ENCODE data around the gene LDB2. TPM values are rescaled to one million over a fixed set of nuclear protein-coding genes. Genes with fewer than 3 reads are reported as not detected.

Gene LDB2
- total and polyA plus RNA-seq, 2 donors (not counting 1 experiment from before 2014, with no cell fraction given): not detected

DNA sequence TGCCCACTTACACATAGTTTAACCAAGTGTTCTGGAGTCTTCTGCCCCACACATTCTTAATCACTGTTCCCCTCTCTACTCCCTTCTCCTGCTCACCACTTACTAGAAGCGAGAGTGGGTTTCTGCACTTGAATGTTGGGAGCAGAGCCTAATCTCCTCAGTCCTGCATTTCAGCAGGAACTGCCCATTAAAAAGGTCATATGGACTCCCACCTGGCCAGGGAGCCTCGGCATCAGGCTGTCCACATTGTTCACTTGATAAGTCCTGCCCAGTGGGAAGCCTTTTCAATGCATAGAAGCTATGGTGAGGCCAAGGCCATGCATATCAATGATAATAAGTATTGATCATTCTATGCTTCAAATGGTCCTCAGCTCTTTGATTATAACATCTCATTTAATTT, 144.3 kb downstream of the LDB2 start:
- POLR2A ChIA-PET: no interaction called here
- ATAC-seq (ENCODE audit: low read depth) (no peak), DNase-seq (no peak)
- Histone ChIP-seq H3K79me2 (ENCODE audit: control insufficient read depth, insufficient read depth, low read length) (no peaks in the 10 kb centered on the region), H3K27ac (ENCODE audit: low read length in 2 of 2) (no peak overlapping the region), H3K9ac (ENCODE audit: low read length) (no peak overlapping the region), H4K20me1 (ENCODE audit: control insufficient read depth, insufficient read depth, low read length, poor library complexity, severe bottlenecking) (no peaks in the 10 kb centered on the region), H2AFZ (ENCODE audit: insufficient read depth, low read depth, low read length, poor library complexity, severe bottlenecking) (no peak overlapping the region), H3K27me3 (replicated peaks in 1 of 4; ENCODE audit: control extremely low read depth in 1 of 4, control insufficient read depth in 3 of 4, insufficient read depth in 4 of 4, low read length in 3 of 4) (no peaks in the 10 kb centered on the region), H3K4me3 (ENCODE audit: control extremely low read depth in 1 of 5, extremely low read depth in 1 of 5, insufficient read depth in 1 of 5, low read depth in 2 of 5, low read length in 4 of 5) (no peak overlapping the region), H3K36me3 (replicated peaks in 1 of 2; ENCODE audit: control extremely low read depth in 1 of 2, control insufficient read depth in 1 of 2, extremely low read depth in 1 of 2, insufficient read depth in 2 of 2, low read length in 1 of 2) (no peaks in the 10 kb centered on the region), H3K4me1 (ENCODE audit: control insufficient read depth in 2 of 2, insufficient read depth in 2 of 2, low read length in 2 of 2) (no peaks in the 10 kb centered on the region), H3K9me3 (ENCODE audit: control extremely low read depth in 1 of 3, control insufficient read depth in 2 of 3, insufficient read depth in 1 of 3, low read length in 2 of 3) (peaks cover 0 to 2% (median 0%) of the 10 kb centered on the region in 3 donors), H3K4me2 (replicated peaks; ENCODE audit: low read depth, low read length, poor library complexity, severe bottlenecking) (no peak overlapping the region)
- H3K4me3 Mint-ChIP-seq: no peak overlapping the region
- CTCF ChIA-PET: no interaction called here
- no peaks in the 10 kb centered on the region for H3K4me1 Mint-ChIP-seq
- no peaks in the 10 kb centered on the region for H3K9me3 Mint-ChIP-seq (ENCODE audit: insufficient read depth)
- 75% methylated on average over 2 of the region's 2 CpGs for WGBS (ENCODE audit: insufficient coverage)
- H3K27me3 Mint-ChIP-seq: no peaks in the 10 kb centered on the region
- intact Hi-C loops (cut with micrococcal nuclease): no loop called here
- no peak overlapping the region for H3K27ac Mint-ChIP-seq
- TF ChIP-seq, protein P1, sequence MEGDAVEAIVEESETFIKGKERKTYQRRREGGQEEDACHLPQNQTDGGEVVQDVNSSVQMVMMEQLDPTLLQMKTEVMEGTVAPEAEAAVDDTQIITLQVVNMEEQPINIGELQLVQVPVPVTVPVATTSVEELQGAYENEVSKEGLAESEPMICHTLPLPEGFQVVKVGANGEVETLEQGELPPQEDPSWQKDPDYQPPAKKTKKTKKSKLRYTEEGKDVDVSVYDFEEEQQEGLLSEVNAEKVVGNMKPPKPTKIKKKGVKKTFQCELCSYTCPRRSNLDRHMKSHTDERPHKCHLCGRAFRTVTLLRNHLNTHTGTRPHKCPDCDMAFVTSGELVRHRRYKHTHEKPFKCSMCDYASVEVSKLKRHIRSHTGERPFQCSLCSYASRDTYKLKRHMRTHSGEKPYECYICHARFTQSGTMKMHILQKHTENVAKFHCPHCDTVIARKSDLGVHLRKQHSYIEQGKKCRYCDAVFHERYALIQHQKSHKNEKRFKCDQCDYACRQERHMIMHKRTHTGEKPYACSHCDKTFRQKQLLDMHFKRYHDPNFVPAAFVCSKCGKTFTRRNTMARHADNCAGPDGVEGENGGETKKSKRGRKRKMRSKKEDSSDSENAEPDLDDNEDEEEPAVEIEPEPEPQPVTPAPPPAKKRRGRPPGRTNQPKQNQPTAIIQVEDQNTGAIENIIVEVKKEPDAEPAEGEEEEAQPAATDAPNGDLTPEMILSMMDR (IDR thresholded peaks at IDR 0.05): no peak
- TF ChIP-seq EZH2 (IDR thresholded peaks at IDR 0.05; ENCODE audit: borderline replicate concordance, insufficient read depth, low read depth, low read length, poor library complexity, severe bottlenecking): no peak

DNA sequence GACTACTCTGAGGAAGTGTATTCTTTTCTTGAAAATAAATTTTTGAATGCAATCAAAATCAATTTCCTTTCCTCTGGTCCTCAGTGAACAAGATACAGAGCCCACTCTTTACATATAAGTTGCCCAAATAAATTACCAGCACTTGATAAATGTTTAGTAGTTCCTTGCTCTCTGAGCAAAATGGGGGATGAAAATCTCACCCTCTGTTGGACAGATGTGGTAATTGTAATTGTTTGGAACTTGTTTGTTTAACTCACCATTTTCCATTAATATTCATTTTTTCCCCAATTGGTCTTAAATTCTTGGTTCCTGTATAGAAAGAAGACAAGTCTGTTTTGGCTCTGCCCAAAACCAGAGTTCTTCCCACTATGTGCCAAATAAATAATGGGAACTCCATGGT, 146.3 kb downstream of the LDB2 start:
- Mint-ChIP-seq H3K4me3 (no peak overlapping the region), H3K9me3 (ENCODE audit: insufficient read depth) (no peaks in the 10 kb centered on the region), H3K4me1 (no peaks in the 10 kb centered on the region), H3K27ac (no peak overlapping the region), H3K27me3 (no peaks in the 10 kb centered on the region)
- no peaks in the 10 kb centered on the region for H3K27me3 ChIP-seq (replicated peaks in 1 of 4; ENCODE audit: control extremely low read depth in 1 of 4, control insufficient read depth in 3 of 4, insufficient read depth in 4 of 4, low read length in 3 of 4)
- H3K4me1 ChIP-seq (ENCODE audit: control insufficient read depth in 2 of 2, insufficient read depth in 2 of 2, low read length in 2 of 2): no peaks in the 10 kb centered on the region
- no peak overlapping the region for H3K27ac ChIP-seq (ENCODE audit: low read length in 2 of 2)
- no peak overlapping the region for H3K4me2 ChIP-seq (replicated peaks; ENCODE audit: low read depth, low read length, poor library complexity, severe bottlenecking)
- H3K9me3 ChIP-seq (ENCODE audit: control extremely low read depth in 1 of 3, control insufficient read depth in 2 of 3, insufficient read depth in 1 of 3, low read length in 2 of 3): peaks cover 0 to 2% (median 0%) of the 10 kb centered on the region in 3 donors
- ChIA-PET CTCF (no interaction called here), POLR2A (no interaction called here)
- no peaks in the 10 kb centered on the region for H4K20me1 ChIP-seq (ENCODE audit: control insufficient read depth, insufficient read depth, low read length, poor library complexity, severe bottlenecking)
- H3K9ac ChIP-seq (ENCODE audit: low read length): no peak overlapping the region
- no peak for DNase-seq
- no peaks in the 10 kb centered on the region for H3K79me2 ChIP-seq (ENCODE audit: control insufficient read depth, insufficient read depth, low read length)
- no peak for TF ChIP-seq EZH2 (IDR thresholded peaks at IDR 0.05; ENCODE audit: borderline replicate concordance, insufficient read depth, low read depth, low read length, poor library complexity, severe bottlenecking)
- TF ChIP-seq, protein P1 (IDR thresholded peaks at IDR 0.05): no peak
- intact Hi-C loops (cut with micrococcal nuclease): no loop called here
- no peak overlapping the region for H2AFZ ChIP-seq (ENCODE audit: insufficient read depth, low read depth, low read length, poor library complexity, severe bottlenecking)
- no peak for ATAC-seq (ENCODE audit: low read depth)
- no peak overlapping the region for H3K4me3 ChIP-seq (ENCODE audit: control extremely low read depth in 1 of 5, extremely low read depth in 1 of 5, insufficient read depth in 1 of 5, low read depth in 2 of 5, low read length in 4 of 5)
- no peaks in the 10 kb centered on the region for H3K36me3 ChIP-seq (replicated peaks in 1 of 2; ENCODE audit: control extremely low read depth in 1 of 2, control insufficient read depth in 1 of 2, extremely low read depth in 1 of 2, insufficient read depth in 2 of 2, low read length in 1 of 2)
